Measurements from ENCODE around the gene RNF183.

GRCh38 chr9:113311961-113312360 is 8.8 kb upstream of the RNF183 start:
- TF ChIP-seq CTCF (IDR thresholded peaks at IDR 0.05; ENCODE audit: insufficient read depth, low read length) = no peak
- no peak for TF ChIP-seq POLR2AphosphoS5 (IDR thresholded peaks at IDR 0.05; ENCODE audit: low read depth)
- no peak for TF ChIP-seq REST (IDR thresholded peaks at IDR 0.05; ENCODE audit: insufficient replicate concordance, low read depth)
- no peak for TF ChIP-seq SPI1 (IDR thresholded peaks at IDR 0.05; ENCODE audit: borderline replicate concordance, low read depth)
- TF ChIP-seq GABPA (IDR thresholded peaks at IDR 0.05; ENCODE audit: low read depth) = no peak

Measured in HL-60 (cell line).